ENCODE data around the gene CNTN2.

The CNTN2 gene

DNA sequence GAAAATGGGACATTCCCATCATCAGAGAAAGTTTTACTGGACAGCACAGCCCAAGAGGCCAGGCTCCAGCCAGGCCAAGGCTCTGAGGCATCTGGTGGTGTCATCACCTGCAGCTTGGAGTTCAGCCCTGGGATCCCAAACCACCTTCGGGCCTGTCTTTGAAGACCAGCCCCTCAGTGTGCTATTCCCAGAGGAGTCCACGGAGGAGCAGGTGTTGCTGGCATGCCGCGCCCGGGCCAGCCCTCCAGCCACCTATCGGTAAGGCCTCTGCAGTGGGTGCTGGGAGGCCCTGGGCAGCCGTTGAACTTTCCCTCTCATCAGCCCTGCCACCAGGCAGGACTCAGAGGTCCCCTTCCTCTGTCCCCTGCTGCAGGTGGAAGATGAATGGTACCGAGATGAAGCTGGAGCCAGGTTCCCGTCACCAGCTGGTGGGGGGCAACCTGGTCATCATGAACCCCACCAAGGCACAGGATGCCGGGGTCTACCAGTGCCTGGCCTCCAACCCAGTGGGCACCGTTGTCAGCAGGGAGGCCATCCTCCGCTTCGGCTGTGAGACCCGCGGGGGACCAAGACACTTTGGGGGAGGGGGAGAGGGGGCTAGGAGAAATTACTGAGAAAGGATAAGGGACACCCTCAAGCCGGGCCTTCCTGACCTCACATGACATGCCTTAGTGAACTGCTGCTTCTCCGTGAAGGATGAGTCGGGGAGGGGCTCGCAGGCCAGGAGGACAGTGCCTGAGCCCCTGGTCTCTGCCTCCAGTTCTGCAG is 15.0 kb downstream of the CNTN2 start:
- no peak for DNase-seq

DNA sequence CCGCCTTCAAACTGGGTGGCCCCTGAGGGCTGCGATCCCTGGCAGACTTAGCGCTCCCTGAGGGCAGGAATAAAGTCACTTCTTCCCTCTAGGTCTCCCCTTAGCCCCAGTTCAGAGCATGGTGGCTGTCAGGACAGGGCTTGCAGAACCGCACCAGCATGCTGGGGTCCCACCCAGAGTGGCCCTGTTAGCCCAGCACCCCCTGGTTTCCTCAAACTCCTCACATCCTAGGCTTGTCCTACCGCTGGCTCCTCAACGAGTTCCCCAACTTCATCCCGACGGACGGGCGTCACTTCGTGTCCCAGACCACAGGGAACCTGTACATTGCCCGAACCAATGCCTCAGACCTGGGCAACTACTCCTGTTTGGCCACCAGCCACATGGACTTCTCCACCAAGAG is 15.8 kb downstream of the CNTN2 start:
- no peak for DNase-seq

- no peak for DNase-seq
Measured at GRCh38 chr1:205059660-205060059, 16.6 kb downstream of the CNTN2 start.

- DNase-seq = no peak
Measured at GRCh38 chr1:205060746-205061145, 17.7 kb downstream of the CNTN2 start.

- DNase-seq = no peak
Measured at GRCh38 chr1:205061227-205061626, 18.2 kb downstream of the CNTN2 start.

GRCh38 chr1:205061665-205062069 is 18.7 kb downstream of the CNTN2 start:
- DNase-seq = peak; percentile 47 to 64

DNA sequence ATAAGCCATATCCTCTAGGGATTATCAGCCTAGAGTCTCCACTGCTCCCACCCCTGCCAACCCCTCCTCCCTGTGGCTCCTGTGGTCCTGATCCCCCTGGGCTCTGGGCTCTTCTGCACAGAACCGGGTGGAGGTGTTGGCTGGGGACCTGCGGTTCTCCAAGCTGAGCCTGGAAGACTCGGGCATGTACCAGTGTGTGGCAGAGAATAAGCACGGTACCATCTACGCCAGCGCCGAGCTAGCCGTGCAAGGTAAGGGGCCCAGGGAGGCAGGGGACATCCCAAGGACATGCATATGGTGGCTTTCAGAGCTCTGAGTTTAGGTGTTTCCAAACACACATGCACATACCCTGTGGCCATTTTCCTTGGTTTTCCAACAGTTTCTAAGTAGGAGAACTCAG is 19.3 kb downstream of the CNTN2 start:
- DNase-seq = no peak

- no peak for DNase-seq
Measured at GRCh38 chr1:205062895-205063294, 19.9 kb downstream of the CNTN2 start.

GRCh38 chr1:205064301-205064700 is 21.3 kb downstream of the CNTN2 start:
- no peak for DNase-seq

DNA sequence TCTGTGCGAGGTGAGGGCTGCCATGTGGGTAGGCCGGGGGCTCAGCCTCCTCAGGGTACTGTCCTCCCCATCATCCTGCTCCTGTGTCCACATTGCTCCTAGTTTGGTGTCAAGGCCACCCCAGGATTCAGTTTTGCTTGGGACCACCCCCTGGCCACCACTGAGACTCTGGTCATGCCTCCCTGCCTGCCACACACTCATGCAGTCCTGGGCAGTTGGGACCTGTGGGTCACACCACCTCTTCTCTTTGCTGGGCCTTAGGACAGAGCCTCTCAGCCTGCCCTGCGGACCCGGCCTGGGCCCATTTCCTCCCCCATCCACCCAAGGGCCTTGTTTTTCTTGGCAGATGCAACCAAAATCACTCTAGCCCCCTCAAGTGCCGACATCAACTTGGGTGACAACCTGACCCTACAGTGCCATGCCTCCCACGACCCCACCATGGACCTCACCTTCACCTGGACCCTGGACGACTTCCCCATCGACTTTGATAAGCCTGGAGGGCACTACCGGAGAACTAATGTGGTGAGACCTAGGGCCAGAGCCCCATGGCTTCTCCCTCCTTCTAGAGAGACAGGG is 21.8 kb downstream of the CNTN2 start:
- DNase-seq = no peak

- no peak for DNase-seq
Measured at GRCh38 chr1:205065666-205066065, 22.7 kb downstream of the CNTN2 start.

DNA sequence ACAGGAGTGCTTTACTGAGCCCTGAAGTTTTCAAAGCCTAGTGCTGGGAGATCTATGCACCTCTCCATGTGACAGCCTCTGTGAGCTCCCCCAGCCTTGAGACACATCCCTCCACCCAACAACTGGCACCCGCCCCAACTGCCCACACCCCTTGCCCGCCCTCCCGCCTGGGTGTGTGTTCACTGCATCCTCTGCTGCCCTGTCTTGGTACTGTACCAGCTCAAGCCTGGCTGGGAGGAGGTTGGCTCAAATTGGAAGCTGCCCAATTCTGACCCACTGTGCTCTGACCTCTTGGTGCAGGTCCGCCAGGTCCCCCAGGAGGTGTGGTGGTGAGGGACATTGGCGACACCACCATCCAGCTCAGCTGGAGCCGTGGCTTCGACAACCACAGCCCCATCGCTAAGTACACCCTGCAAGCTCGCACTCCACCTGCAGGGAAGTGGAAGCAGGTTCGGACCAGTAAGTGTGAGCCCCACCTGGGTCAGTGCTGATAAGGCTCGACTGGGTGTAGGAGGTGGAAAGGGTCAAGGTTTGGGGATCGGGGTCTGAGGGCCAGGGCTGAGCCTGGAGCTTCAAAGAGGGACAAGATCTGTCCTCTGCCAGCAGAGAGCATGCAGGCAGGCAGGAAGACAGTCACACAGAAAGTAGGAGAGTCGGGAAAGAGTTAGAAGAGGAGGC is 23.3 kb downstream of the CNTN2 start:
- DNase-seq = no peak

GRCh38 chr1:205067031-205067430 is 24.0 kb downstream of the CNTN2 start:
- DNase-seq = no peak

GRCh38 chr1:205068001-205068400 is 25.0 kb downstream of the CNTN2 start:
- DNase-seq = no peak

DNA sequence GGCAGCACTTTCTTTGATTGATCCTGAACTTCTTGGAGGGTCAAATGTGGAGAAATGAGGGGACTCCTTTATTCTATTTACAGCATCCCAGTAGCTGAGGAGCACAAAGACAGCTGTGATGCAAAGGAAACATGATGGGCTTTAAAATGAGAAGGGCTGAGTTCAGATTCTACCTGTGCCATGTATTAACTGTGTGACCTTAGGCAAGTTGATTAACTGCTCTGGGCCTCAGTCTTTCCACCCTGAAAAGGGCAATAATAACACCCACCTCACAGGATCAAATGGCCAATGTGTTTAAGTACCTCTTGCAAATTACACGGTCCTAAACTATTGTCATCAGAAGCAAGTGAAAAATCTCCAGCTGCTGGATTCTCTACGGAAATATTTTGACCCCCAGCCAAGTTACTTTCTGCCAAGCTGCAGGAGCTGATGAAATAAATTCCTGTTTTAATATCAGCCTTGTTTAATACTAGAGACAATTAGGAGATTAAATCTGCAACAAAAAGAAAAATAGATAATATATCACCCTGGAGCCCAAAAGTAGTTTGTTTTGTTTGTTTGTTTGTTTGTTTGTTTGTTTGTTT is 25.5 kb downstream of the CNTN2 start:
- no peak for DNase-seq

DNA sequence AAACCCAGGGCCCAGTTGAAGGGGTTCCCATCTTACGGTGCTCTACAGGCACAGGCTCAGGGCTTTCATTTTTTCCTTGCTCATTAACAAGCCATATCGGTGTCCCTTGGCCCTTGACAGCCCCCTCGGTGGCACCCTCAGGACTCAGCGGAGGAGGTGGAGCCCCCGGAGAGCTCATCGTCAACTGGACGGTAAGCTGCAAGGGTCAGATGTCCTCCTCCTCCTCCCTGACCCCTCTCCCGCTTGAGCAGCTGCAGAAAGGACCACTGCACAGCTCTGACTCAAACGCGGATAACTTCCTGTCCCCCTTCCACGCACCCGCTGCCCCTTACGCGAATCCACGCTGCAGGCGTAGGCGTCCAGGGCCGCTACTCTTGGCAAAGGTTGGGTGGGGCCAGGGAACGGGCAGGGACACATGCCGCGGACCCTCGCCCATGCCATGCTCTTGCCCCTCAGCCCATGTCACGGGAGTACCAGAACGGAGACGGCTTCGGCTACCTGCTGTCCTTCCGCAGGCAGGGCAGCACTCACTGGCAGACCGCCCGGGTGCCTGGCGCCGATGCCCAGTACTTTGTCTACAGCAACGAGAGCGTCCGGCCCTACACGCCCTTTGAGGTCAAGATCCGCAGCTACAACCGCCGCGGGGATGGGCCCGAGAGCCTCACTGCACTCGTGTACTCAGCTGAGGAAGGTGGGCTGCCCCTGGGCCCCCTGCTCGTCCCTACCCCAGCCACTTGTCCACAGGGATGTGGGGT is 26.5 kb downstream of the CNTN2 start:
- no peak for DNase-seq

DNA sequence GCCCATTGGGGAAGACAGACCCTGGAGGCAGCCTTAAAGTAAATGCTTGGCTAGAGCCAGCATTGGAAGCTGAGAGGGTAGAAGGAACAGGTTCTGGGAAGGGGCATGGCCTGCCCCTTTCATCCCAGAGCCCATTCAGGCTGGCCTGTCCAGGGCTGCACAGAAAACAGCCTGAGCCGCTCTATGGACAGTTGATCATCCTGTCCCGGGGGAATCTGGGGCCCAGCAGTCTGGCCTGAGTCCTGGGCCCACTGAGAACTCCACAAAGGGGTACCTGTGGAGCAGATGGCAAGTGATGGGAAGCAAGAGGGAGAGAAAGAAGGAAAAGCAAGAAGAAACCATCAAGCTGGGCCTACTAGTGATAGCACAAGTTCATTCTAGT is 28.0 kb downstream of the CNTN2 start:
- no peak for DNase-seq

DNA sequence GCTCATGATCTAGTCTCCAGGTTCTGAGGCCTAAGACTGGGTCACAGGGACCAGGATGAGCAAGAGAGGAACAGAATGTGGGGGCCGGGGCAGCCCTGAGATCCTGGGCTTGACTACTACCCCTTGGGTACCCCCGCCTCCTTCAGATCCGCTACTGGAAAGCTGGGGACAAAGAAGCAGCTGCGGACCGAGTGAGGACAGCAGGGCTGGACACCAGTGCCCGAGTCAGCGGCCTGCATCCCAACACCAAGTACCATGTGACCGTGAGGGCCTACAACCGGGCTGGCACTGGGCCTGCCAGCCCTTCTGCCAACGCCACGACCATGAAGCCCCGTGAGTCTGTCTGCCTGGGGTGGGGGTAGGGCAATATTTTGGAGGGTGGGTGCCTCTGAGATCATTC is 28.8 kb downstream of the CNTN2 start:
- DNase-seq = no peak

DNA sequence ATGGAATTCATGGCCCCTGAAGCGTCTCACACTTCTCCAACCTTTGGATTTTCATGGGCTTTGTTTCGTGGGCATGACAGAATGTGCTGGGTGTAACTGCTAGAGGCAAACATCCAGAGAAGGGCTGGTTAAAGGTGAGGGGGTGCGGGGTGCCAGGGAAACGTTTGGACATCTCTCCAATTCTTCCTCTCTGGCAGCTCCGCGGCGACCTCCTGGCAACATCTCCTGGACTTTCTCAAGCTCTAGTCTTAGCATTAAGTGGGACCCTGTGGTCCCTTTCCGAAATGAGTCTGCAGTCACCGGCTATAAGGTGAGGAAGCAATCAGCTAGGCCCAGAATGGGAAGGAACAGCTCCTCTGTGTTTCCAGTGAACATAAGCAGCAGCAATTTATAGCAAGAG is 29.3 kb downstream of the CNTN2 start:
- DNase-seq = no peak

DNA sequence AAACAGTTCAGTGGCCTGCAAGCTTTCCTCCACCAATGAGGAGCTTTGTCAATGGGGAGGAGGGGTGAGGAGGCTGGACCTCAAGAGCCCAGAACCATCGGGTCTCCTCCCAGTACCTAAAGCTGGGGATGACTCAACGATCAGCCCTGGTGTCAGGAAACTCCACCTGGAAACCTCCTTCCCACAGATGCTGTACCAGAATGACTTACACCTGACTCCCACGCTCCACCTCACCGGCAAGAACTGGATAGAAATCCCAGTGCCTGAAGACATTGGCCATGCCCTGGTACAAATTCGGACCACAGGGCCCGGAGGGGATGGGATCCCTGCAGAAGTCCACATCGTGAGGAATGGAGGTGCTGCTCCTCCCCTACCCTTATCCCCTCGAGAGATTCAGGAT is 29.9 kb downstream of the CNTN2 start:
- no peak for DNase-seq

GRCh38 chr1:205073511-205073910 is 30.5 kb downstream of the CNTN2 start:
- no peak for DNase-seq

DNA sequence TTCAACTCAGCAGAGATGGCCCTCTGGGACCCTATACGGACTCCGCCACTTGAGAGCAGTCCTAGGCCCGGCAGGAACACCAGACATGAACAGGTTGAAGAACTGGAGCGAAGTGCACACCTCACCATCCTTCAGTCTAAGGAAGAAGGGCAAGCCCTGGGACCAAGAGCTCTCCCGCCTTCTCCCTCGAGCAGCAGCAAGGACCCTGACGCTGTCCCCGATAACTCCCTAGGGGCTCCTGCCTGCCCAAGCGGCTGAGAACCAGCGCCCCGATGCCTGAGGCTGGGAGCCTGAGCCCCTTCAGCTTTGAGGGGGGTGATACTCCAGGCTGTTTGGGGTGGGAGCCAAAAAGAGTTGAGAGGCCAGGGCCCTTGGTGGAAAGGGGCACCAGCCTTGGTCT is 31.1 kb downstream of the CNTN2 start:
- DNase-seq = no peak

- DNase-seq = no peak
Measured at GRCh38 chr1:205074513-205074912, 31.5 kb downstream of the CNTN2 start.
